8988T (cell line): Measurements from ENCODE around the gene DGKZ.
"Not testable (repeated sequence)": the region's sequence is repeated elsewhere in the genome, so short reads cannot be mapped to it uniquely, and the experiment has no call there.

Source experiments
- DNase-seq: peaks from one replicate; pipeline ENCODE4 v3.0.0; 2011

The DGKZ gene

GRCh38 chr11:46369458-46370152, 22.3 kb downstream of the DGKZ start:
- DNase-seq: peak; percentile 93

GRCh38 chr11:46370253-46370652, 23.0 kb downstream of the DGKZ start:
- DNase-seq: no peak

- DNase-seq: not testable (repeated sequence)
These were observed 24.0 kb downstream of the DGKZ start for GRCh38 chr11:46371262-46371661.

- no peak for DNase-seq
These were observed 24.8 kb downstream of the DGKZ start for GRCh38 chr11:46372086-46372485.

- DNase-seq: not testable (repeated sequence)
These were observed 25.2 kb downstream of the DGKZ start for GRCh38 chr11:46372501-46372900.

GRCh38 chr11:46373787-46374740, 26.8 kb downstream of the DGKZ start:
- DNase-seq: no peak

GRCh38 chr11:46374815-46375214, 27.6 kb downstream of the DGKZ start:
- DNase-seq: no peak

- no peak for DNase-seq
These were observed 28.3 kb downstream of the DGKZ start for GRCh38 chr11:46375392-46376101.

- no peak for DNase-seq
These were observed 29.2 kb downstream of the DGKZ start for GRCh38 chr11:46376258-46377050.

- DNase-seq: no peak
These were observed 30.0 kb downstream of the DGKZ start for GRCh38 chr11:46377290-46377689.

- DNase-seq: no peak
These were observed 30.6 kb downstream of the DGKZ start for GRCh38 chr11:46377831-46378230.

- no peak for DNase-seq
These were observed 31.0 kb downstream of the DGKZ start for GRCh38 chr11:46378296-46378695.

GRCh38 chr11:46378811-46379481, 31.7 kb downstream of the DGKZ start:
- DNase-seq: no peak

- not testable (repeated sequence) for DNase-seq
These were observed 32.4 kb downstream of the DGKZ start for GRCh38 chr11:46379482-46380293.

GRCh38 chr11:46380340-46381047, 33.2 kb downstream of the DGKZ start:
- DNase-seq: peak; percentile 92

- no peak for DNase-seq
These were observed 34.0 kb downstream of the DGKZ start, which contains the start of gene MDK for GRCh38 chr11:46381048-46381818. MDK (plus strand) TSS chr11:46381669; CDS start chr11:46382058, 389 bp downstream.

- peak; percentile 23 for DNase-seq
These were observed 34.8 kb downstream of the DGKZ start for GRCh38 chr11:46381819-46382645.

- peak; percentile 99 for DNase-seq
These were observed 35.6 kb downstream of the DGKZ start for GRCh38 chr11:46382646-46383403.
